Inflammatory macrophage treated with lipopolysaccharide for 1 hour (primary cell): ENCODE data around the gene TPSAB1.
"Not testable (repeated sequence)": the region's sequence is repeated elsewhere in the genome, so short reads cannot be mapped to it uniquely, and the experiment has no call there.

Experiments used
- DNase-seq, 2 donors: peaks; one replicate each; pipeline ENCODE4 v3.0.0-alpha.2; 2020 to 2022

The TPSAB1 gene

GRCh38 chr16:1240436-1240835 is at the start of gene TPSAB1:
Gene TPSAB1 (plus strand): TSS chr16:1240705. CDS start chr16:1240939, 234 bp downstream.
- not testable (repeated sequence) for DNase-seq

- DNase-seq: not testable (repeated sequence)
Observed at GRCh38 chr16:1190789-1191188, 49.7 kb upstream of the TPSAB1 start.

GRCh38 chr16:1192384-1193073 is 48.0 kb upstream of the TPSAB1 start:
- no peak for DNase-seq

GRCh38 chr16:1193143-1193824 is 47.2 kb upstream of the TPSAB1 start:
- no peak for DNase-seq

- no peak for DNase-seq
Observed at GRCh38 chr16:1193825-1194581, 46.5 kb upstream of the TPSAB1 start.

- DNase-seq: no peak
Observed at GRCh38 chr16:1194665-1195392, 45.7 kb upstream of the TPSAB1 start.

- no peak for DNase-seq
Observed at GRCh38 chr16:1195393-1195666, 45.2 kb upstream of the TPSAB1 start.

GRCh38 chr16:1196494-1196893 is 44.0 kb upstream of the TPSAB1 start:
- DNase-seq: no peak

GRCh38 chr16:1197237-1197866 is 43.2 kb upstream of the TPSAB1 start:
- no peak for DNase-seq

- no peak for DNase-seq
Observed at GRCh38 chr16:1198194-1198593, 42.3 kb upstream of the TPSAB1 start.

GRCh38 chr16:1198671-1199346 is 41.7 kb upstream of the TPSAB1 start:
- DNase-seq: not testable (repeated sequence)

- no peak for DNase-seq
Observed at GRCh38 chr16:1199347-1200013, 41.0 kb upstream of the TPSAB1 start.

GRCh38 chr16:1200014-1200627 is 40.4 kb upstream of the TPSAB1 start:
- DNase-seq: no peak

- DNase-seq: no peak
Observed at GRCh38 chr16:1201444-1201843, 39.1 kb upstream of the TPSAB1 start.

GRCh38 chr16:1202274-1202673 is 38.2 kb upstream of the TPSAB1 start:
- no peak for DNase-seq

- no peak for DNase-seq
Observed at GRCh38 chr16:1204933-1205332, 35.6 kb upstream of the TPSAB1 start.

- DNase-seq: no peak
Observed at GRCh38 chr16:1206326-1206725, 34.2 kb upstream of the TPSAB1 start.

GRCh38 chr16:1206786-1207185 is 33.7 kb upstream of the TPSAB1 start:
- DNase-seq: no peak

- DNase-seq: no peak
Observed at GRCh38 chr16:1208239-1208830, 32.2 kb upstream of the TPSAB1 start.

- DNase-seq: no peak
Observed at GRCh38 chr16:1209081-1209480, 31.4 kb upstream of the TPSAB1 start.

GRCh38 chr16:1210461-1210860 is 30.0 kb upstream of the TPSAB1 start:
- DNase-seq: no peak
